GM12878 (cell line): ENCODE results near the gene SCG2. TPM values are rescaled to one million over a fixed set of nuclear protein-coding genes. Genes with fewer than 3 reads are reported as not detected.
"Not testable (repeated sequence)": the region's sequence is repeated elsewhere in the genome, so short reads cannot be mapped to it uniquely, and the experiment has no call there.

Experiments
- ATAC-seq: fragments of 200-7000 bp; cut with Tn5 transposase; 3 replicates; pipeline ENCODE4 v1.9.1; 2020; ENCODE audit warnings: mild to moderate bottlenecking, moderate library complexity
- BruUV-seq: library from RNA; stranded (reverse); fragments of 400-500 nt; replicated peaks from 2 replicates; lab custom pipeline; 2021; lab: Mats Ljungman, UMichigan
- CTCF ChIA-PET: fragments of 300-600 bp; sonication (Branson Sonifier 250); formaldehyde crosslinking; extraction: SDS; loops from one replicate; lab custom pipeline; 2021; ENCODE audit warnings: inconsistent platforms; lab: Yijun Ruan, JAX
- POLR2A ChIA-PET: fragments of 350-600 bp; formaldehyde crosslinking; extraction: SDS; loops from one replicate; lab custom pipeline; 2021; ENCODE audit warnings: inconsistent platforms; lab: Charles Lee
- RAD21 ChIA-PET: fragments of 300-600 bp; sonication (Branson Sonifier 250); formaldehyde crosslinking; loops from one replicate; lab custom pipeline; 2023; ENCODE audit warnings: antibody characterized with exemption; ENCODE audit not compliant: unreplicated experiment; lab: Charles Lee
- SMC1A ChIA-PET: fragments of 300-600 bp; sonication (Branson Sonifier 250); formaldehyde crosslinking; loops from one replicate; lab custom pipeline; 2023; ENCODE audit not compliant: unreplicated experiment, uncharacterized antibody; lab: Charles Lee
- DNase-seq: peaks from one replicate; pipeline ENCODE4 v3.0.0-alpha.2; 2011; ENCODE audit warnings: low read depth, low spot score
- FAIRE-seq: peaks from 3 replicates; lab custom pipeline; 2011; peaks lifted over from hg19 to GRCh38; lab: Jason Lieb, UNC
- H2AFZ ChIP-seq: 2 replicates; pipeline ENCODE4 v1.6.0; 2011; ENCODE audit warnings: low read depth, low read length, control low read depth; ENCODE audit not compliant: control insufficient read depth
- H3K27ac ChIP-seq: 2 replicates; pipeline ENCODE4 v1.5.1; 2011; ENCODE audit warnings: control low read depth; ENCODE audit not compliant: control insufficient read depth, insufficient read depth
- H3K27me3 ChIP-seq, 2 experiments: replicated peaks in 1 of 2; 2 replicates each; pipeline versions ENCODE4 v1.6.0 to v1.6.1; 2011; ENCODE audit warnings: low read length in 1 of 2; ENCODE audit not compliant: control insufficient read depth in 2 of 2, insufficient read depth in 2 of 2
- H3K36me3 ChIP-seq, 2 experiments: 2 replicates each; pipeline ENCODE4 v1.5.1; 2011; ENCODE audit warnings: low read length in 1 of 2; ENCODE audit not compliant: control insufficient read depth in 2 of 2, insufficient read depth in 2 of 2
- H3K4me1 ChIP-seq: 2 replicates; pipeline ENCODE4 v1.6.1; 2011; ENCODE audit warnings: mild to moderate bottlenecking, low read length, moderate library complexity, mixed read lengths; ENCODE audit not compliant: control insufficient read depth, insufficient read depth
- H3K4me2 ChIP-seq: 2 replicates; pipeline ENCODE4 v1.6.0; 2011; ENCODE audit warnings: control low read depth; ENCODE audit not compliant: control insufficient read depth, insufficient read depth
- H3K4me3 ChIP-seq: fragments of 200-600 bp; sonication (generic); 2 replicates; pipeline ENCODE4 v1.5.1; 2016
- H3K79me2 ChIP-seq: 2 replicates; pipeline ENCODE4 v1.6.0; 2011; ENCODE audit warnings: low read length; ENCODE audit not compliant: control insufficient read depth, insufficient read depth
- H3K9ac ChIP-seq: 2 replicates; pipeline ENCODE4 v1.8.0; 2011; ENCODE audit warnings: low read length, control low read depth, mixed read lengths; ENCODE audit not compliant: control insufficient read depth, insufficient read depth
- H3K9me3 ChIP-seq: replicated peaks from 3 replicates; pipeline ENCODE4 v1.5.1; 2011; ENCODE audit warnings: mild to moderate bottlenecking, low read length; ENCODE audit not compliant: control insufficient read depth, insufficient read depth
- H4K20me1 ChIP-seq: 2 replicates; pipeline ENCODE4 v1.6.0; 2011; ENCODE audit not compliant: control insufficient read depth, insufficient read depth
- HDAC2 ChIP-seq: fragments of 200-600 bp; sonication (generic); IDR thresholded peaks from 2 replicates; pipeline ENCODE4 v1.6.1; 2017
- IRF3 ChIP-seq: fragments of 450-650 bp; IDR thresholded peaks from 2 replicates; pipeline ENCODE4 v1.6.1; 2014; ENCODE audit warnings: mild to moderate bottlenecking
- JUNB ChIP-seq: IDR thresholded peaks from 2 replicates; pipeline ENCODE4 v1.6.1; 2016; ENCODE audit warnings: antibody characterized with exemption, mild to moderate bottlenecking
- NFXL1 ChIP-seq: fragments of 450-650 bp; IDR thresholded peaks from 2 replicates; pipeline ENCODE4 v1.6.1; 2017; ENCODE audit warnings: antibody characterized with exemption, mild to moderate bottlenecking, borderline replicate concordance
- POLR2AphosphoS5 ChIP-seq: IDR thresholded peaks from 2 replicates; pipeline ENCODE4 v1.6.1; 2011; ENCODE audit warnings: mild to moderate bottlenecking, low read length, inconsistent platforms
- PRDM15 ChIP-seq: fragments of 450-650 bp; formaldehyde crosslinking; IDR thresholded peaks from 2 replicates; pipeline ENCODE4 v1.4.0; 2020; ENCODE audit warnings: mild to moderate bottlenecking, moderate library complexity
- RAD21 ChIP-seq: IDR thresholded peaks from 2 replicates; pipeline ENCODE4 v1.6.1; 2011; ENCODE audit warnings: mild to moderate bottlenecking, low read depth, low read length, moderate library complexity; ENCODE audit not compliant: insufficient read depth
- TAF1 ChIP-seq: IDR thresholded peaks from 2 replicates; pipeline ENCODE4 v1.6.1; 2011; ENCODE audit warnings: mild to moderate bottlenecking, low read depth, low read length, borderline replicate concordance
- ZBTB11 ChIP-seq: fragments of 450-650 bp; formaldehyde crosslinking; IDR thresholded peaks from 2 replicates; pipeline ENCODE4 v1.5.0; 2022; ENCODE audit warnings: mild to moderate bottlenecking, missing genetic modification characterization
- ZNF384 ChIP-seq: IDR thresholded peaks from 2 replicates; pipeline ENCODE4 v1.6.1; 2012; ENCODE audit warnings: low read depth, mild to moderate bottlenecking, low read length, improper control_type of control experiment, borderline replicate concordance
- WGBS: methylation state at CpG from one replicate; pipeline ENCODE4 v1.1.6; 2016; ENCODE audit warnings: low lambda C conversion rate; ENCODE audit not compliant: insufficient replicate concordance, insufficient coverage; ENCODE audit errors: missing lambda C conversion rate; 5-methylcytosine and 5-hydroxymethylcytosine counted together
- in situ Hi-C: fragments of 300-500 bp; cut with MboI; formaldehyde crosslinking; loops from 9 replicates; pipeline ENCODE4 v1.14.3; 2018; ENCODE audit warnings: mixed read lengths
- intact Hi-C: fragments of 100-400 bp; cut with micrococcal nuclease; formaldehyde crosslinking; loops from one replicate; pipeline ENCODE4 v1.14.2; 2022; ENCODE audit not compliant: unreplicated experiment
- polyA plus RNA-seq, 11 experiments: library from polyadenylated mRNA; depleted of rRNA in 4 of 11; unstranded in 6 of 11; stranded (reverse) in 5 of 11; fragments of >200 nt; fragmentation: Nextera tagmentation in 4 of 11; fragmentation: Illumina TruSeq in 1 of 11; extraction: Ambion mirVana in 4 of 11; extraction: Trizol in 1 of 11; gene quantifications; 1 replicate in 1 of 11; 2 replicates in 10 of 11; pipeline versions ENCODE4 v1.2.1 to v1.2.3, GENCODE V29; 2011 to 2016; ENCODE audit warnings: inconsistent platforms in 2 of 11, missing spikeins in 2 of 11, low read depth in 1 of 11
- total RNA-seq, 4 experiments: library from RNA; depleted of rRNA in 3 of 4; stranded (reverse); fragments of >200 nt in 3 of 4; fragmentation: Illumina TruSeq in 1 of 4; extraction: Trizol in 1 of 4; gene quantifications; 2 replicates each; pipeline versions ENCODE4 v1.2.1 to v1.2.3, GENCODE V29; 2013 to 2021

The SCG2 gene
- total and polyA plus RNA-seq, 10 of the 15 experiments (the other 5 are each of a cell fraction or from before 2014, with no cell fraction given) = 0.05 TPM; not detected in 9

- CTCF ChIA-PET, FAIRE-seq, in situ Hi-C loops: not testable (repeated sequence)
These were observed 9.5 kb downstream of the SCG2 start for GRCh38 chr2:223592689-223593088.

GRCh38 chr2:223591596-223591995 is 10.6 kb downstream of the SCG2 start:
- Histone ChIP-seq H3K4me2 (no peak overlapping the region), H3K27ac (no peak overlapping the region), H3K9ac (no peak overlapping the region), H3K79me2 (no peaks in the 10 kb centered on the region), H4K20me1 (no peaks in the 10 kb centered on the region), H3K4me1 (no peaks in the 10 kb centered on the region), H3K4me3 (no peak overlapping the region), H3K9me3 (no peaks in the 10 kb centered on the region), H3K27me3 (no peaks in the 10 kb centered on the region), H2AFZ (no peak overlapping the region), H3K36me3 (no peaks in the 10 kb centered on the region)
- DNase-seq (no peak), FAIRE-seq (no peak), ATAC-seq (no peak)
- WGBS = 37% methylated on average over 1 of the region's 1 CpG
- ChIA-PET RAD21 (no interaction called here), POLR2A (no interaction called here), CTCF (no interaction called here), SMC1A (no interaction called here)
- in situ Hi-C loops (no loop called here), intact Hi-C loops (no loop called here)
- no TSS peak for BruUV-seq
- no peak for TF ChIP-seq JUNB
- no peak for TF ChIP-seq POLR2AphosphoS5
- TF ChIP-seq ZNF384 = no peak
- TF ChIP-seq ZBTB11 (CRISPR knock-in tag) = no peak
- no peak for TF ChIP-seq HDAC2
- no peak for TF ChIP-seq TAF1
- TF ChIP-seq RAD21 = no peak
- no peak for TF ChIP-seq NFXL1
- TF ChIP-seq PRDM15 (CRISPR knock-in tag) = no peak
- no peak for TF ChIP-seq IRF3

More at GRCh38 chr2:223592689-223593088, 9.5 kb downstream of the SCG2 start:
- H3K36me3 ChIP-seq, H3K9ac ChIP-seq, H3K27ac ChIP-seq, H3K27me3 ChIP-seq, intact Hi-C loops, SMC1A ChIA-PET, H3K4me3 ChIP-seq, H2AFZ ChIP-seq, BruUV-seq, H3K79me2 ChIP-seq, DNase-seq, H3K4me1 ChIP-seq, POLR2A ChIA-PET, H4K20me1 ChIP-seq, RAD21 ChIA-PET, H3K9me3 ChIP-seq, H3K4me2 ChIP-seq, ATAC-seq: not testable (repeated sequence)
- WGBS = 75% methylated on average over 1 of the region's 1 CpG
